GM12878 (cell line): ENCODE results near the gene FASTK. TPM values are rescaled to one million over a fixed set of nuclear protein-coding genes. Genes with fewer than 3 reads are reported as not detected.

Experiments
- ATAC-seq: fragments of 200-7000 bp; cut with Tn5 transposase; 3 replicates; pipeline ENCODE4 v1.9.1; 2020; ENCODE audit warnings: mild to moderate bottlenecking, moderate library complexity
- BruUV-seq: library from RNA; stranded (reverse); fragments of 400-500 nt; replicated peaks from 2 replicates; lab custom pipeline; 2021; lab: Mats Ljungman, UMichigan
- CTCF ChIA-PET: fragments of 300-600 bp; sonication (Branson Sonifier 250); formaldehyde crosslinking; extraction: SDS; loops from one replicate; lab custom pipeline; 2021; ENCODE audit warnings: inconsistent platforms; lab: Yijun Ruan, JAX
- POLR2A ChIA-PET: fragments of 350-600 bp; formaldehyde crosslinking; extraction: SDS; loops from one replicate; lab custom pipeline; 2021; ENCODE audit warnings: inconsistent platforms; lab: Charles Lee
- RAD21 ChIA-PET: fragments of 300-600 bp; sonication (Branson Sonifier 250); formaldehyde crosslinking; loops from one replicate; lab custom pipeline; 2023; ENCODE audit warnings: antibody characterized with exemption; ENCODE audit not compliant: unreplicated experiment; lab: Charles Lee
- SMC1A ChIA-PET: fragments of 300-600 bp; sonication (Branson Sonifier 250); formaldehyde crosslinking; loops from one replicate; lab custom pipeline; 2023; ENCODE audit not compliant: unreplicated experiment, uncharacterized antibody; lab: Charles Lee
- DNase-seq: peaks from one replicate; pipeline ENCODE4 v3.0.0-alpha.2; 2011; ENCODE audit warnings: low read depth, low spot score
- FAIRE-seq: peaks from 3 replicates; lab custom pipeline; 2011; peaks lifted over from hg19 to GRCh38; lab: Jason Lieb, UNC
- H2AFZ ChIP-seq: 2 replicates; pipeline ENCODE4 v1.6.0; 2011; ENCODE audit warnings: low read depth, low read length, control low read depth; ENCODE audit not compliant: control insufficient read depth
- H3K27ac ChIP-seq: 2 replicates; pipeline ENCODE4 v1.5.1; 2011; ENCODE audit warnings: control low read depth; ENCODE audit not compliant: control insufficient read depth, insufficient read depth
- H3K27me3 ChIP-seq, 2 experiments: replicated peaks in 1 of 2; 2 replicates each; pipeline versions ENCODE4 v1.6.0 to v1.6.1; 2011; ENCODE audit warnings: low read length in 1 of 2; ENCODE audit not compliant: control insufficient read depth in 2 of 2, insufficient read depth in 2 of 2
- H3K36me3 ChIP-seq, 2 experiments: 2 replicates each; pipeline ENCODE4 v1.5.1; 2011; ENCODE audit warnings: low read length in 1 of 2; ENCODE audit not compliant: control insufficient read depth in 2 of 2, insufficient read depth in 2 of 2
- H3K4me1 ChIP-seq: 2 replicates; pipeline ENCODE4 v1.6.1; 2011; ENCODE audit warnings: mild to moderate bottlenecking, low read length, moderate library complexity, mixed read lengths; ENCODE audit not compliant: control insufficient read depth, insufficient read depth
- H3K4me2 ChIP-seq: 2 replicates; pipeline ENCODE4 v1.6.0; 2011; ENCODE audit warnings: control low read depth; ENCODE audit not compliant: control insufficient read depth, insufficient read depth
- H3K4me3 ChIP-seq: fragments of 200-600 bp; sonication (generic); 2 replicates; pipeline ENCODE4 v1.5.1; 2016
- H3K79me2 ChIP-seq: 2 replicates; pipeline ENCODE4 v1.6.0; 2011; ENCODE audit warnings: low read length; ENCODE audit not compliant: control insufficient read depth, insufficient read depth
- H3K9ac ChIP-seq: 2 replicates; pipeline ENCODE4 v1.8.0; 2011; ENCODE audit warnings: low read length, control low read depth, mixed read lengths; ENCODE audit not compliant: control insufficient read depth, insufficient read depth
- H3K9me3 ChIP-seq: replicated peaks from 3 replicates; pipeline ENCODE4 v1.5.1; 2011; ENCODE audit warnings: mild to moderate bottlenecking, low read length; ENCODE audit not compliant: control insufficient read depth, insufficient read depth
- H4K20me1 ChIP-seq: 2 replicates; pipeline ENCODE4 v1.6.0; 2011; ENCODE audit not compliant: control insufficient read depth, insufficient read depth
- BHLHE40 ChIP-seq, 2 experiments: fragments of 450-650 bp in 1 of 2; IDR thresholded peaks; 2 replicates each; pipeline ENCODE4 v1.6.1; 2011 to 2017; ENCODE audit warnings: low read depth in 2 of 2, borderline replicate concordance in 1 of 2, improper control_type of control experiment in 1 of 2, low read length in 1 of 2, mild to moderate bottlenecking in 1 of 2
- CEBPZ ChIP-seq: fragments of 150-350 bp; IDR thresholded peaks from 2 replicates; pipeline ENCODE4 v1.6.1; 2016; ENCODE audit warnings: low read depth, low read length
- ELK1 ChIP-seq: IDR thresholded peaks from 2 replicates; pipeline ENCODE4 v1.6.1; 2012; ENCODE audit warnings: low read depth, low read length, improper control_type of control experiment
- HSF1 ChIP-seq: fragments of 150-350 bp; IDR thresholded peaks from 2 replicates; pipeline ENCODE4 v1.6.1; 2014; ENCODE audit warnings: mild to moderate bottlenecking, low read depth, low read length
- NFIC ChIP-seq: IDR thresholded peaks from 2 replicates; pipeline ENCODE4 v1.6.1; 2012; ENCODE audit warnings: low read depth, mild to moderate bottlenecking, inconsistent platforms, low read length, moderate library complexity
- RAD51 ChIP-seq: fragments of 450-650 bp; IDR thresholded peaks from 2 replicates; pipeline ENCODE4 v1.6.1; 2016; ENCODE audit warnings: moderate library complexity, mild to moderate bottlenecking, inconsistent platforms
- SREBF2 ChIP-seq: IDR thresholded peaks from 2 replicates; pipeline ENCODE4 v1.6.1; 2012; ENCODE audit warnings: mild to moderate bottlenecking, low read length
- TARDBP ChIP-seq: IDR thresholded peaks from 2 replicates; pipeline ENCODE4 v1.6.1; 2016; ENCODE audit warnings: borderline replicate concordance
- ZBTB33 ChIP-seq: fragments of 450-650 bp; IDR thresholded peaks from 2 replicates; pipeline ENCODE4 v1.6.1; 2017; ENCODE audit warnings: mild to moderate bottlenecking
- ZNF207 ChIP-seq: fragments of 450-650 bp; IDR thresholded peaks from 2 replicates; pipeline ENCODE4 v1.6.1; 2014; ENCODE audit warnings: antibody characterized with exemption, mild to moderate bottlenecking, borderline replicate concordance
- ZSCAN29 ChIP-seq: fragments of 450-650 bp; IDR thresholded peaks from 2 replicates; pipeline ENCODE4 v1.6.1; 2017; ENCODE audit warnings: mild to moderate bottlenecking, moderate library complexity
- WGBS: methylation state at CpG from one replicate; pipeline ENCODE4 v1.1.6; 2016; ENCODE audit warnings: low lambda C conversion rate; ENCODE audit not compliant: insufficient replicate concordance, insufficient coverage; ENCODE audit errors: missing lambda C conversion rate; 5-methylcytosine and 5-hydroxymethylcytosine counted together
- in situ Hi-C: fragments of 300-500 bp; cut with MboI; formaldehyde crosslinking; loops from 9 replicates; pipeline ENCODE4 v1.14.3; 2018; ENCODE audit warnings: mixed read lengths
- intact Hi-C: fragments of 100-400 bp; cut with micrococcal nuclease; formaldehyde crosslinking; loops from one replicate; pipeline ENCODE4 v1.14.2; 2022; ENCODE audit not compliant: unreplicated experiment
- polyA plus RNA-seq, 11 experiments: library from polyadenylated mRNA; depleted of rRNA in 4 of 11; unstranded in 6 of 11; stranded (reverse) in 5 of 11; fragments of >200 nt; fragmentation: Nextera tagmentation in 4 of 11; fragmentation: Illumina TruSeq in 1 of 11; extraction: Ambion mirVana in 4 of 11; extraction: Trizol in 1 of 11; gene quantifications; 1 replicate in 1 of 11; 2 replicates in 10 of 11; pipeline versions ENCODE4 v1.2.1 to v1.2.3, GENCODE V29; 2011 to 2016; ENCODE audit warnings: inconsistent platforms in 2 of 11, missing spikeins in 2 of 11, low read depth in 1 of 11
- total RNA-seq, 4 experiments: library from RNA; depleted of rRNA in 3 of 4; stranded (reverse); fragments of >200 nt in 3 of 4; fragmentation: Illumina TruSeq in 1 of 4; extraction: Trizol in 1 of 4; gene quantifications; 2 replicates each; pipeline versions ENCODE4 v1.2.1 to v1.2.3, GENCODE V29; 2013 to 2021

Gene FASTK
- total and polyA plus RNA-seq, 10 of the 15 experiments (the other 5 are each of a cell fraction or from before 2014, with no cell fraction given) = 0.19 to 102 (median 54.5) TPM

- CTCF ChIA-PET = no interaction called here
- no peak for ATAC-seq
These were observed 5.6 kb downstream of the FASTK start for GRCh38 chr7:151074817-151075661.

More at GRCh38 chr7:151074817-151075661, 5.6 kb downstream of the FASTK start:
- BruUV-seq = no TSS peak
- H4K20me1 ChIP-seq = no peaks in the 10 kb centered on the region; the same call in 1 of the 2 replicates
- FAIRE-seq (no peak), DNase-seq (no peak)
- in situ Hi-C loops = no loop called here
- peaks cover 12% of the 10 kb centered on the region for H3K79me2 ChIP-seq
- no peak overlapping the region for H3K4me3 ChIP-seq
- RAD21 ChIA-PET = no interaction called here
- intact Hi-C loops = no loop called here
- H3K4me2 ChIP-seq = no peak overlapping the region
- H3K36me3 ChIP-seq = peaks cover under 1 to 32% of the 10 kb centered on the region in 2 experiments; a peak in 3 of 4 replicates
- no peaks in the 10 kb centered on the region for H3K27me3 ChIP-seq
- H3K9ac ChIP-seq = no peak overlapping the region
- H3K4me1 ChIP-seq = peaks cover 8% of the 10 kb centered on the region
- no peak overlapping the region for H3K27ac ChIP-seq
- H3K9me3 ChIP-seq = no peaks in the 10 kb centered on the region
- POLR2A ChIA-PET = no interaction called here
- 90% methylated on average over 24 of the region's 26 CpGs for WGBS
- TF ChIP-seq BHLHE40 (IDR thresholded peaks at IDR 0.05; ENCODE audit: borderline replicate concordance in 1 of 2, low read depth in 2 of 2, low read length in 1 of 2) (no peak), ZBTB33 (no peak), NFIC (no peak), ELK1 (no peak), SREBF2 (no peak), HSF1 (no peak), TARDBP (no peak), RAD51 (no peak), ZSCAN29 (no peak), CEBPZ (no peak), ZNF207 (no peak)
- SMC1A ChIA-PET = no interaction called here
- no peak overlapping the region for H2AFZ ChIP-seq
